Colonic mucosa (tissue), 4 donors: ENCODE measurements around the gene SELENON. TPM values are rescaled to one million over a fixed set of nuclear protein-coding genes. Genes with fewer than 3 reads are reported as not detected.

Experiments used
- DNase-seq: peaks from one replicate; pipeline ENCODE4 v3.0.0-alpha.2; 2020
- H3K27ac ChIP-seq: fragments of 200-600 bp; one replicate; pipeline ENCODE4 v1.8.0; 2021
- H3K27me3 ChIP-seq: fragments of 200-600 bp; one replicate; pipeline ENCODE4 v1.8.0; 2021
- H3K36me3 ChIP-seq: fragments of 200-600 bp; one replicate; pipeline ENCODE4 v1.8.0; 2021
- H3K4me1 ChIP-seq: fragments of 200-600 bp; one replicate; pipeline ENCODE4 v1.8.0; 2021; ENCODE audit warnings: mild to moderate bottlenecking
- H3K4me3 ChIP-seq: fragments of 200-600 bp; one replicate; pipeline ENCODE4 v1.8.0; 2021
- H3K9ac ChIP-seq, 2 donors: one replicate each; pipeline ENCODE4 v1.7.0; 2013; ENCODE audit warnings: control low read depth in 2 of 2, low read depth in 2 of 2, low read length in 2 of 2
- H3K9me3 ChIP-seq: fragments of 200-600 bp; one replicate; pipeline ENCODE4 v1.8.0; 2021
- intact Hi-C: fragments of 100-400 bp; cut with DNase I; formaldehyde crosslinking; loops from one replicate; pipeline ENCODE4 v1.14.1; 2022
- total RNA-seq, 2 donors: library from RNA; stranded (reverse); fragmentation: NEBNext Ultra II Directional in 1 of 2; extraction: Animal tissue kit (Norgen Biotek cat#: 25700) in 1 of 2; gene quantifications; one replicate each; pipeline ENCODE4 v1.2.1, GENCODE V29; 2021
- TF ChIP-seq, protein P1 (sequence below): fragments of 200-600 bp; IDR thresholded peaks from one replicate; pipeline ENCODE4 v1.8.0; 2022; ENCODE audit warnings: antibody characterized with exemption, mild to moderate bottlenecking
- donor health status: healthy.
- donor health status: DM: no; HTN: no; CAD: no.
- donor health status: DM: no; HTN: no; CAD: no.

The SELENON gene
- total RNA-seq, 2 donors from 2014 or later: 39.6 to 43.3 TPM

DNA sequence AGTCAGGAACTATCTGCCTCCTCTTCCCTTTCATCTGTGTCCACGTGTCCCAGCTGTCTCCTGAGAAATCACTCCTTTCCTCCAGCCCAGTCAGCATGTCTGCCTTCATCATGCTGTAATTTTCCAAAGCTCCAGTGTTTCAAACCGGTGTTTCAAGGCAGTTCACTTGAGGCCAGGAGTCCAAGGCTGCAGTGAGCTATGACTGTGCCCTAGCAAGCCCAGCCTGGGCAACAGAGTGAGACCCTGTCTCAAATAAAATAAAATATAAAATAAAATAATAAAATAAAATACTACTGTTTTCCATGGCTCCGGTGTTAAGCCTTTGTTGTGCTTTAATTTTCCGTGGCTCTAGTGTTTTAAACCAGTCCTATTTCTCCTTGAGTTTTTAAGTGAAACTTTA, 7.9 kb upstream of the SELENON start:
- TF ChIP-seq, protein P1, sequence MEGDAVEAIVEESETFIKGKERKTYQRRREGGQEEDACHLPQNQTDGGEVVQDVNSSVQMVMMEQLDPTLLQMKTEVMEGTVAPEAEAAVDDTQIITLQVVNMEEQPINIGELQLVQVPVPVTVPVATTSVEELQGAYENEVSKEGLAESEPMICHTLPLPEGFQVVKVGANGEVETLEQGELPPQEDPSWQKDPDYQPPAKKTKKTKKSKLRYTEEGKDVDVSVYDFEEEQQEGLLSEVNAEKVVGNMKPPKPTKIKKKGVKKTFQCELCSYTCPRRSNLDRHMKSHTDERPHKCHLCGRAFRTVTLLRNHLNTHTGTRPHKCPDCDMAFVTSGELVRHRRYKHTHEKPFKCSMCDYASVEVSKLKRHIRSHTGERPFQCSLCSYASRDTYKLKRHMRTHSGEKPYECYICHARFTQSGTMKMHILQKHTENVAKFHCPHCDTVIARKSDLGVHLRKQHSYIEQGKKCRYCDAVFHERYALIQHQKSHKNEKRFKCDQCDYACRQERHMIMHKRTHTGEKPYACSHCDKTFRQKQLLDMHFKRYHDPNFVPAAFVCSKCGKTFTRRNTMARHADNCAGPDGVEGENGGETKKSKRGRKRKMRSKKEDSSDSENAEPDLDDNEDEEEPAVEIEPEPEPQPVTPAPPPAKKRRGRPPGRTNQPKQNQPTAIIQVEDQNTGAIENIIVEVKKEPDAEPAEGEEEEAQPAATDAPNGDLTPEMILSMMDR: no peak
- no peaks in the 10 kb centered on the region for H3K4me1 ChIP-seq
- no peaks in the 10 kb centered on the region for H3K9me3 ChIP-seq
- intact Hi-C loops: no loop called here
- no peak overlapping the region for H3K9ac ChIP-seq
- no peaks in the 10 kb centered on the region for H3K36me3 ChIP-seq
- H3K27me3 ChIP-seq: no peaks in the 10 kb centered on the region
- H3K4me3 ChIP-seq: no peak overlapping the region
- H3K27ac ChIP-seq: no peak overlapping the region
- DNase-seq: no peak

DNA sequence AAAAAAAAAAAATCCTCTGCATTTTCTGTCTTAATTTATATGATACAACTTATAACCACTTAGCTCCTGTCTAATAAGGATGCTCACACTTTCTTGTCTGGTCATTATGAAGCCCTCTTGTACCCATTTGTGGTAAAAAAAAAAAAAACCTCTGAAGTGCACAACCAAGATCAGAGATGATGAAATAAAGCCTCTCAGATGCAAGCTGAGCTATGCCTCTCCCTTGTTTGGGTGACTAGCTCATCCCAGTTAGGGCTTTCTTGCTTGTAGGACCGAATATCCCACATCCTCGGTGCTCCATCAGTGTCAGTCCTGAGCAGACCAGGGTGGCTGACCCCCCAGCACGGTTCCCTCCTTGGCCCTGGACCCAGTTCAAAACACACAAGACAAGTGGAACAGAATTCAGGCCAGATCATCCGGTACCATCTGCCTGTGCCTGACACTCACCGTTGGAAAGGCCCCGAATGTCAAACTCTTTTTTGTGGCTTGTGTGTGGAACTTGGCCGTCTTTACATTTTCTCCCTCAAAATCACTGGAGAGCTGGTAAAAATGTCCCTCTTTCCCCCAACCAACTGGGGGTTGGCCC, 6.3 kb upstream of the SELENON start:
- TF ChIP-seq, protein P1: no peak
- no peaks in the 10 kb centered on the region for H3K27me3 ChIP-seq
- H3K4me1 ChIP-seq: no peaks in the 10 kb centered on the region
- H3K4me3 ChIP-seq: no peak overlapping the region
- no peak for DNase-seq
- no peaks in the 10 kb centered on the region for H3K9me3 ChIP-seq
- H3K27ac ChIP-seq: no peak overlapping the region
- intact Hi-C loops: no loop called here
- no peak overlapping the region for H3K9ac ChIP-seq
- no peaks in the 10 kb centered on the region for H3K36me3 ChIP-seq

DNA sequence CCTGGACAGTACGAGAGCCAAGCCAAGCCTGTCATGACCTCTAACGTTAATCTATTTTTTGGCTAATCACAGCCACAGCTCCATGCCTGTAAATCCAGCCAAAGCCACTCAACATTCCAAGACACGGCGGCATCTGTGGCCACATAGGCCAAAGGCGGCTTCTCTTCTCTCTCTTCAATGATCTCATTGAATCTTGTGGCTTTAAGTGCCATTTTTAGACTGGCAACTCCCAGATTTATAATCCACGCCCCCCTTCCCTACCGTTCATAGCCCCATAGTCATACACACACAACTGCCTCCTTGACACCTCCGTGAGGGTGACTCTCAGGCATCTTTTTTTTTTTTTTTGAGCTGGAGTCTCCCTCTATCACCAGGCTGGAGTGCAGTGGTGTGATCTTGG, 5.7 kb upstream of the SELENON start:
- no peaks in the 10 kb centered on the region for H3K9me3 ChIP-seq
- no peak overlapping the region for H3K9ac ChIP-seq
- H3K27ac ChIP-seq: no peak overlapping the region
- TF ChIP-seq, protein P1: no peak
- DNase-seq: no peak
- intact Hi-C loops: no loop called here
- H3K27me3 ChIP-seq: no peaks in the 10 kb centered on the region
- no peak overlapping the region for H3K4me3 ChIP-seq
- H3K4me1 ChIP-seq: no peaks in the 10 kb centered on the region
- no peaks in the 10 kb centered on the region for H3K36me3 ChIP-seq

DNA sequence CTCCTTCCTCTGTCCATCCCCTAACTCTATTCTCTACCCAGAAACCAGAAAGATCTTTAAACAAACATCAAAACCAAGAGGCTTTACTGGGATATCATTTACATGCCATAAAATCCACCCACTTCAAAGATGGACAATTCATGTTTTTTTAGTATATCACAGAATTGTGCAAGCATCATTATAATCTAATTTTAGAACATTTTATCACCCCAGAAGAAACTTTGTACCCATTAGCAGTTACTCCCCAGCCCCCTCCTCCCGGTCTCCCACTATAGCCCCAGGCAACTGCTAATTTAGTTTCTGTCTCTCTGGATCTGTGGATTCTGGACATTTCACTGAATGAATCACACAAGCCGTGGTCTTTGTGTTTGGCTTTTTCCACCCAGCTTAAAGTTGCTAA, 4.8 kb upstream of the SELENON start:
- TF ChIP-seq, protein P1: no peak
- H3K36me3 ChIP-seq: no peaks in the 10 kb centered on the region
- H3K4me1 ChIP-seq: no peaks in the 10 kb centered on the region
- intact Hi-C loops: loop anchor here (5.0 kb wide), 2 partner anchors 38 to 188 kb away; no protein-coding TSS in a partner anchor
- DNase-seq: no peak
- H3K27me3 ChIP-seq: no peaks in the 10 kb centered on the region
- no peak overlapping the region for H3K27ac ChIP-seq
- no peak overlapping the region for H3K4me3 ChIP-seq
- H3K9me3 ChIP-seq: no peaks in the 10 kb centered on the region
- no peak overlapping the region for H3K9ac ChIP-seq

DNA sequence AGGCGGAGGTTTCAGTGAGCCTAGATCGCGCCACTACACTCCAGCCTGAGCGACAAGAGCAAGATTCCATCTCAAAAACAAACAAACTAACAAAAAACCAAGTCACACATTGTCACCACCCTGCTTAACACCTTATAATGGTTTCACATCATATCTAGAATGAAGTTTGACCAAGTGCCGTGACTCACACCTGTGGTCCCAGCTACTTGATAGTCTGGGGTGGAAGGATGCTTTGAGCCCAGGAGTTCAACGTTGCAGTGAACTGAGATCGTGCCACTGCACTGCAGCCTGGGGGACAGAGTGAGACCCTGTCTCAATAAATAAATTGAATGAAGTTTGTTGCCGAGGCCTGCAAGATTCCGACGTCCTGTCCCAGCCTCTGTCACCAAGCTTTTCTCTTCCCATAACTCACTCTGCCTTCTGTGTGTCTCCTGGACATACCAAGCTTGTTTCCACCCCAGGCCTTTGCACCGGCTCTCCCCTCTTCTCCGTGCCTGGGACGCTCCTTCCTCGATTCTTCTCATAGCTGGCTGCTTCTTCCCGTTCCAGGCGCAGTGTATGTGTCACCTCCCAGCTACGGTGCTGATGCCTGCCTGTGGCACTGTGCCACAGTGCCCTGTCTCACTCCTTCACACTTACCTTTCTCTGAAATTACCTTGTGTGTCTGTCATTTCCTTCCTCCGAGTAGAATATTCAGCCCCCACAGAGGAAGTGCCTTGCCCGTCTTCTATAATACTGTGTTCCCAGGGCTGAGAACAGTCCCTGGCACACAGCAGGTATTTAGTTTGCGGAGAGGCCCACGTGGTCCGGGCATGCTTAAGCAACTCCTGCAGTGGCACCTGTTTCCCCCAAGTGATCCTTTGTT, 3.8 kb upstream of the SELENON start:
- no peak for DNase-seq
- H3K4me1 ChIP-seq: no peaks in the 10 kb centered on the region
- intact Hi-C loops: loop anchor here (5.0 kb wide), 2 partner anchors 39 to 189 kb away; no protein-coding TSS in a partner anchor
- no peaks in the 10 kb centered on the region for H3K36me3 ChIP-seq
- H3K4me3 ChIP-seq: no peak overlapping the region
- TF ChIP-seq, protein P1: no peak
- no peak overlapping the region for H3K27ac ChIP-seq
- H3K9ac ChIP-seq: no peak overlapping the region
- H3K9me3 ChIP-seq: no peaks in the 10 kb centered on the region
- H3K27me3 ChIP-seq: no peaks in the 10 kb centered on the region
